Measurements from ENCODE around the gene ZMYM2.

- TF ChIP-seq SPI1 (IDR thresholded peaks at IDR 0.05; ENCODE audit: low read depth, low read length) (no peak), POLR2AphosphoS5 (IDR thresholded peaks at IDR 0.05; ENCODE audit: low read depth, low read length) (no peak), POLR2A (IDR thresholded peaks at IDR 0.05; ENCODE audit: low read depth, low read length) (no peak), PAX5 (IDR thresholded peaks at IDR 0.05; ENCODE audit: insufficient read depth, low read length, severe bottlenecking) (no peak), TAF1 (IDR thresholded peaks at IDR 0.05; ENCODE audit: low read depth, low read length) (no peak), POU2F2 (IDR thresholded peaks at IDR 0.05; ENCODE audit: low read depth, low read length) (no peak)
Observed at GRCh38 chr13:20121159-20121525, 162.6 kb downstream of the ZMYM2 start.

Data from GM12891 (cell line).